ENCODE measurements around the gene FAM222A. TPM values are rescaled to one million over a fixed set of nuclear protein-coding genes. Genes with fewer than 3 reads are reported as not detected.
A peak's percentile ranks its signal among the peaks of the same experiment; 100 is the strongest.

Gene FAM222A
- total RNA-seq, 1 donor from 2014 or later: 0.73 TPM

GRCh38 chr12:109771746-109772621 is 58.4 kb downstream of the FAM222A start:
- DNase-seq (ENCODE audit: low spot score): no peak

- no peak for DNase-seq (ENCODE audit: low spot score)
Observed at GRCh38 chr12:109772622-109773321, 59.1 kb downstream of the FAM222A start.

- no peak for DNase-seq (ENCODE audit: low spot score)
Observed at GRCh38 chr12:109773384-109774011, 59.9 kb downstream of the FAM222A start.

DNA sequence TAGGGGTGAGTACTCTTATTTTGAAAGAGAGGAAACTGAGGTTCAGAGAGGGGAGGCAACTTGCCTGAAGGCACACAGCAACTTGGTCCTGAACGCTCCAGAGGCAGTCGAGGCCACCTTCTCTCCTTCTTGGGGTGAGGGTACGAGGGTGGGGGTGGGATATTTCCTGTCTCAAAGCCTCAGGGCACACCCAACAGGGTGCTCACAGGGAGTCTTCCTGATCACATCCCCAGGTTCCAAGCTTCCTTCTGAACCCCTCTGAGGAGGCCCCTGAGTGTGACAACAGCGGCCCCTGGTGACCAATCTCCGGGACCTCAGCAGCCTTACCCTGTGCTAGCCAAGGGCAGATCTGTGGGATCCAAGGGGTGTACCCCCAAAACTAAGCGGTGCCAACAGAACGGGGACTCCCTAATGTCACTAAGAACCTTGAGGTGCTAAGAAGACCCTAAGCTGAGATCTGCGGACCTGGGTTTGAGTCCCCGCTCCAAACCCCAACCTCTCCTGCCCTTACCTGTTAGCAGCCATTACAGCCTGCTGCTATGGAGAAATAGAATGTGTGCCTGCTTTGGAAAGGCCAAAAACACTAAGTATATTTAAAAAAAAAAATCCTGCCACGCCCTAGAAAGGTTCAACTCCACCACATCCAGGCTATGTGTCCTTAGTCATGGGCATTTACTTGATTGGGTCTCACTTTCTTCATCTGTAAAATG is 61.7 kb downstream of the FAM222A start:
- peak; percentile 82 for DNase-seq (ENCODE audit: low spot score)

- no peak for DNase-seq (ENCODE audit: low spot score)
Observed at GRCh38 chr12:109776624-109777023, 63.0 kb downstream of the FAM222A start.

- DNase-seq (ENCODE audit: low spot score): no peak
Observed at GRCh38 chr12:109777544-109777943, 63.9 kb downstream of the FAM222A start.

DNA sequence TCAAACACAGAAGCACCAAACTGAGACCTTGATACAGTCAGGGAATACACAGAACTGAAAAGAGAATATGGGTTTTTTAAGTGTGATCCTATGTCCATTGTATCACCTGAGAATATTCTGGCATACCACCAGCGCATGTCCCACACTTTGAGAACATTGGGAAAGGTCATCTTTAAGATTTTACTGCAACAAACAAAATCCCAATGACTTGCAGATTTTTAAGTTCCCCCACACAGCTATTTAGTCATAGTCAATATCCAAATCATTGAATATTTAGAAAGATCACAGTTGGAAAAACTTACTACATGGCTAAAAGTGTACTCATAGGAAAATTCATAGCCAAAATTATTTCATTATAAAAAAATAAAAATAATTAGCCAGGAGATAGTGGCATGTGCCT is 65.1 kb downstream of the FAM222A start:
- no peak for DNase-seq (ENCODE audit: low spot score)

GRCh38 chr12:109779382-109779781 is 65.8 kb downstream of the FAM222A start:
- DNase-seq (ENCODE audit: low spot score): no peak

DNA sequence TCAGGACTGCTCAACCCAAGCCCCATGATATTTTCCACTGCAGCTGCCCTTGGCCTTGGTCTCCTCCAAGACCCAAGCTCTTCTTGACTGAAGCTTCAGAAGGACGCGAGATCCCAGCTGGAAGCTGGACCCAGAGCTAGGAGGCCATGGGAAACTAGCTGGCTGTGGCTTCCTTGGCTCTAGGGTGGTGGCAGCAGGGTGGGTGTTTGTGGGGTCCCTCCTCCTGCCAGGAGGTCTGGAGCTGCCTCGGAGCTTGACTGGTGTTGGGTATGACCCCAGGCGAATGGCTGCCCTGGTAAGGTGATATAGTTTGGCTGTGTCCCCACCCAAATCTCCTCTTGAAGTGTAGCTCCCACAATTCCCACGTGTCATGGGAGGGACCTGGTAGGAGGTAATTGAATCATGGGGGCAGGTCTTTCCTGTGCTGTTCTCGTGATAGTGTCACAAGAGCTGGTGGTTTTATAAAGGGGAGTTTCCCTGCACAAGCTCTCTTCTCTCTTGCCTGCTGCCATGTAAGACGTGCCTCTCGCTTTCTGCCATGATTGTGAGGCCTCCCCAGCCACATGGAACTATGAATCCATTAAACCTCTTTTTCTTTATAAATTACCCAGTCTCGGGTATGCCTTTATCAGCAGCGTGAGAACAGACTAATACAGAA is 68.2 kb downstream of the FAM222A start:
- DNase-seq (ENCODE audit: low spot score): no peak

DNA sequence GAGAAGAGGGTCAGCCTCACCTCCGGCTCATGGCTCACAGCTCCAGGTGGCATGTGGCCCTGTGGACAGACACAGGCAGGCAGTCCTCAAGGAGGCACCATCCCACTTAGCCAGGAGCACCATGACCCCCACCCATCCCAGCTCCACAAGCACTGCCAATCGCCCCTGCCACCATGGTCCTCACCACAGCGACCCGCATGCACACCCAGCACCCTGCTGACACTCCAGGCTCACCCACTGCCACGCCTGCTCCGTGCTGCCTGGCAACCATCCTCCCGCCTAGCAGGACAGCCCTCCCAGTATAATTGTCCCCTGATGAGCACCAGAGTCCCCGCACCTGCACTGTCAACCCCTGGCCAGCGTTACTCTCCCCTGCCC is 68.7 kb downstream of the FAM222A start:
- DNase-seq (ENCODE audit: low spot score): no peak

DNA sequence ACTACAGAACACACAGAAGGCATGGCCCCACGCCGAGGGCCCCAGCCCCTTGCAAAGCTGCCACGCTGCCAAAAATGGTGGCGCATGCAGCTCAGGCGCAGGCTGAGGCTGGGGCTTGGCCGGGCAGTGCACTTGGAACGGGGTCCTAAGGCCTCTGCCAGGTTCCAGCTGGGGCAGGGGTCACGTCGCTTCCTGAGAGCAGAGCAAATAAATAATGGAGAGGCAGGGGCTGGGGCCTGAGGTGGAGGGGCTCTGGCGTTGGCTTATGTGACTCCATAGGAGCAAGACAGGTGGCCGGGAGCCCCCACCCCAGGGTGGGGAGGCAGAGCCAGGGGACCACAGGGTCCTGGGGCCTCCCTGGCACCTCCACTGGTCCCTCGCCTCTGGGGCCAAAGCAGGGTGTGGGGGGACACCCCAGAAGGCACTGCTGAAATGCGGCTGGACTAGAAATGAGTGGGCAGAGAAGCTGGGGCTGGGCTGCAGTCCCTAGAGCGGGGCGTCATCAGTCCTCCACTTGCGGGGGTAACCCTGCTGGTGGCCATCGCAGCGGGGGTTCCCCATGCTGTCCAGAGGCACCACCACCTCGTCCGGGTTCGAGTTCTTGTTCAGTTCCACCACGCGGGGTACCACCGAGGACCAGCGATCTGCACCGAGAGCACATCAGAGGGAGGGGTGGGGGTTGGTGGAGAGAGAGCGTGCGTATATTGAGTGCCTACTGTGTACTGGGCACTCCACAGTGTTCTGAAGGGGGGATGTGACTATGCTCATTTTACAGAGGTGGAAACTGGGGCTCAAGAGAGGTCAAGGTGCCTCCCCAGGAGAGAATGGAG is 69.7 kb downstream of the FAM222A start:
- DNase-seq (ENCODE audit: low spot score): no peak

GRCh38 chr12:109783965-109784244 is 70.3 kb downstream of the FAM222A start:
- DNase-seq (ENCODE audit: low spot score): no peak

GRCh38 chr12:109785854-109786253 is 72.2 kb downstream of the FAM222A start:
- no peak for DNase-seq (ENCODE audit: low spot score)

DNA sequence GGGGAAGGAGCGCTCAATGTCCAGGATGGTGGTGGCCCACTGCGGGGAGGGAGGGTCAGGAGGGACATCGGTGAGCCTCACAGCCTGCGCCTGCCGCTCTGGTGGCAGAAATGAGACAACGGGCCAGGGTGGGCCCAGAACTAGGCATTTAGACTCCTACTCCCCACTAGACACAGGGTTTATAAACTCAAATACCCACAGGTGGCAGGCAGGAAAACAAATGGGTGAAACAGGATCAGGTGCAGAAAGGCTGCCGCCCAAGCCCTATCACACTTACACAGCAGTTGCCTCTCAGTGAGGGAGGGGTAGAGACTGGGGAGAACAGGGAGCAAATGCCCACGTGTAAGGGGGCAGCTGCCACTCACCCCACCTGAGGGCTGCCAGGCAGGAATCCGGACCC is 73.2 kb downstream of the FAM222A start:
- no peak for DNase-seq (ENCODE audit: low spot score)

GRCh38 chr12:109789526-109790048 is 76.0 kb downstream of the FAM222A start:
- DNase-seq (ENCODE audit: low spot score): no peak

DNA sequence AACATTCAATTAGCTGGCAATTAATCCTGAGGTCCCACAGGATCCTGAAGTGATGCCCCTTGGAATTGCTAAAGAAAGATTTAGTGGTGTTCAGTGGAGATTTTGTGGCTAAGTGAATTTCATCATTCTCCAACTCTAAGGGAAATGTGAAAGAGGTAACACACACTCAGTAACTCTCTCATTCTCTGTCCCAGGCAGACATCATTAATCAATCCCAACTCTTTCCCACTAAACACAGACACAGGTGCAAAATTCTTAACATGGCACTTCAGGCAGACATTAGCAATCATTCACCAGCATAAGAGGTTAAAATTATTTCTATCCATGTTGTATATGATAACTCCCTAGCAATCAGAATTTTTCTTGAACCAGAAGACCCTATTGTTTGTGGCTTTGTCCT is 79.4 kb downstream of the FAM222A start:
- DNase-seq (ENCODE audit: low spot score): no peak

DNA sequence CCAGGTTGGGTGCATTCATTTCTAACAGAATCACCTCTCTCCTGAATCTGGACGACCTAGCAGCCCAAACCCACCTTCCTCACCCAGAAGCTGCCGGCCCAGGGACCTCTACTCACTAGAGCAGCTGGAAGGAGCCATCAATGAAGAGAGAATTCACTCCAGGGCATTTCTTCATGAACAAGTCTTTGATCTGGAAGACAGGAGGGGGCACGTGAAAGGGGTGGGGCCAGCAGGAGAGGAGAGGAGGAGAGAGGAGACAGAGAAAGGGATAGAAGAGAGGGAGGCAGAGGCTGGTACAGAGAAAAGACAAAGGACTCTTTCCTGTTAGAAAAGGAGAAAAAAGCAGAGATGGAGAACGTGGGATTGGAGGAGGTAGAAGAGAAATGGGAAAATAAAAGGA is 79.8 kb downstream of the FAM222A start:
- DNase-seq (ENCODE audit: low spot score): no peak

DNA sequence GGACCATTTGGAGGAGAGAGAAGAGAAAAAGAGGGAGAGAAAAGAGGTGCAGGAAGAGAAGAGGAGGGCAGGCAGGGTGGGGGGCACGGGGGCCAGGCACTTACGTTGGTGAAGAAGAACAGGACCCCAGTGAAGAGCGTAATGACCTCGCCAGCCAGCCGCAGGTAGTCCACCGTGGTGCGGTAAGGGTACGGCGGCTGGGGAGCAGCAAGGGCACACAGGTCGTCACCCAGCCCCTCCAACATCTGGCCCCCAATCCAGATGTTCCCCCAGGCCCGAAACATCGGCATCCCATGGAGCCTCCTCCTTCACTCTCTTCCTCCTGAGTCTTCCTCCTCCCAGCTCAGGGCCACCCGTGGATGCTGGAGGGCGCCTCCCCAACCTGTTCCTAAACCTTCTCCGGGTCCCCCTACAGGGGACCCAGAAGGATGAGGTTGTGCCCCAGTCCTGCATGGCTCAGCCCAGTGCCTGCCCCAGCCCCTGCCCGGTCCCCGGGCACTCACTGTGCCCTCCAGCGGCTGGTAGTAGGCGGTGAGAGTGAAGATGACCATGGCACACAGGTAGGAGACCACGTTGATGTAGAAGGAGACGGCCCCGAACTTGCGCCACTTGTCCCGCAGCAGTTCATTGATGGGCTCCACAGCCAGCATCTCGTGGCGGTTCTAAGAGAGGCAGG is 80.3 kb downstream of the FAM222A start:
- no peak for DNase-seq (ENCODE audit: low spot score)

DNA sequence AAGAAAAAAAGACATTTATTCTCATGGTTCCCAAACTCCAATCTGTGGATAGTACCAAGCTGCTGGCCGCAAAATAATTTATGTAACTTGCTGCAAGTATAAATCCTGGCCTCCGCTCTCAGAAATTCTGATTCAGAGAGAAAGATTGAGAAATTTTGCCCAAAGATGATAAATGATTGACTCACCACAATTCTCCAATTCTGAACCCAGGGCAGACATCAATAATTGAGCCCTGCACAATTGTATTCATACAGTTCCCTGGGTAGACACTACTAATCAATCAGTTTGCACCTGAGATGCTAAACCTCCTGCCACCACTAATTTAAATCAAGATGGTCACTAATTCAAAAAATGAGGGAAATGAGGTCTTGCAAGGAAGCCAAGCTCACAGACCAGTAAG is 81.4 kb downstream of the FAM222A start:
- DNase-seq (ENCODE audit: low spot score): no peak

DNA sequence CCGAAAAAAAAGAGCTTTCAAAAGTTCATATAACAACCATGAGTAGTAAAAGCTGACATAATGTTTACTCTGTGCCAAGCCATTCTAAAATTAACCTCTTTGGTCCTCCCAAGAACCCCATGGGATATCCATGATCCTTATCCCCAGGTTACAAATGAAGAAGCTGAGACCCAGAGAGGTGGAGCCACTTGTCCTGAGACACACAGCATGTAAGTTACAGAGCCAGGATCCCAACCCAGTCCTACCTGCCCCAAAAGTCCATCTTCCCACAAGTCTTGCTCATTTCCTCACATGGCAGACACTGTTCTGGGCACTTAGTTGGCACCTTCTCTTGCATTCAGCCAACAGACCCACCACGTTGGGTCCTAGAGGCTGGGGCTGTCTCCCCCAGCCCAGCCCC is 82.4 kb downstream of the FAM222A start:
- no peak for DNase-seq (ENCODE audit: low spot score)
